GM11168 (cell line): Measurements from ENCODE around the gene TRDMT1.

Experiments used
- in situ Hi-C: fragments of 300-500 bp; cut with MboI; formaldehyde crosslinking; loops from one replicate; pipeline ENCODE4 v1.12.0; 2022; ENCODE audit warnings: low sequenced_read_pairs; ENCODE audit not compliant: unreplicated experiment

TRDMT1 gene

DNA sequence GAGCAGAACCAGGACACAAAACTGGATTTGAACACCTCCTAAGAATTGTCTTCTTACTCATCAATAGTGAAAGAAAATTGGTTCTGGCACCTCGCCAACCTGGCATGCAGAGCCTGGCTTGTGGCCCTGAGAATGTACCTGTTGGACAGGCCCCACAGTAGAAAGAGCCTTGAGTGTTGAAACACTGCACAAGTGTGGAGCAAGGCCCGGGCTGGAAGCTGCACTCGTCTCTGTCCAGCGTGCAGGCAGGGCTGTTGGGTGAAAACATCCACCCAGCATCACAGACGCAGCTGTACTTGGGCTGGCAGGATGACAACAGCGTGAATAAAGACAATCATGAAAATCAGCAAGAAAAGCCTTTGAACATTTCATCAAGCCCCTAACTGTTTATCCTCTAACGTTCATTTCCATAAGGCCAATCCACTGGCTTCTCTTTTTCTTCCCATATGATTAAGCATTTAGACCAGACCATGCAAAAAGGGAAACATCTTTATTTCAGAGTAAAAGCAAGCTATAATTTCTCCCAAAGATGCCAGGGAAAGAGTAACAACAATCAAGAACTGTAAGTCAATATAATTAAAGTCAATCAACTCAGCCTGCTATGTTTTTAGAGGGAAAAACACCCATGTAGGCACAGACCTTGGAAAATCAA, 87.5 kb downstream of the TRDMT1 start:
- in situ Hi-C loops = no loop called here

DNA sequence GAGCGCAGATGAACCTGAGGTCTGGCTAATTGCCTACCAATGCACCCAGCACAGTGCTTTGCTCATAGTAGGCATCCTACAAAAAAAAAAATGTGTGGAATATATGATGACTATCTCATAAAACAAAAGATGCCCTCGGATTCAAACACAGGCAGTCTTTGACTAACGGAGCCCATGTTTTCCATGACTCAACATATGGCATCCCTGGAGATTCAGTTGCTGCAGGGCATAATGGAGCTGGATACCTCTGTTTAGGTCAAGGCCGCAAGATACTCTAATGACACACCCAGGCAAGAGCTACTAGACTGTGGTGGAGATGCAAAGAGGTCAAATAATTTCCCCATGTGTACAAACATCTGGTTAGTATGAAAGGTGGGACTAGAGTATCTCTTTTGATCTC, 88.1 kb downstream of the TRDMT1 start:
- in situ Hi-C loops = no loop called here

DNA sequence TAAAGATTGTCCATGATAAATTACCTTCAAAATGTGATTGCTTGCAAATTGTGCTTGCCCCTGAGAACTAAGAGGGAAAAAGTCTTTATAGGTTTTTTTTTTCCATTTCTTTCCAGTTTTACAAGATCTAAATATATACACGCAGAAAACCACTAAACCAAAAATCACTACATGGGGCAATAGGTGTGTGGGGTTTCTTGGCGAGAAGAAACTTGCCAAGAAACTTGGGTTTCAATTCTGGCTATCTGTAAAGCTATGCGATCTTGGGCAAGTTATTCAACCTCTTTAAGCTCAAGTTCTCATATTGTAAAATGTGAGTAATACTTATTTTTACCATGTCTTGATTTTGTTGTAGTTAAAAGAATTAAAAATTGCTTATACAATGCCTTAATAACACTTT, 88.9 kb downstream of the TRDMT1 start:
- in situ Hi-C loops = no loop called here

DNA sequence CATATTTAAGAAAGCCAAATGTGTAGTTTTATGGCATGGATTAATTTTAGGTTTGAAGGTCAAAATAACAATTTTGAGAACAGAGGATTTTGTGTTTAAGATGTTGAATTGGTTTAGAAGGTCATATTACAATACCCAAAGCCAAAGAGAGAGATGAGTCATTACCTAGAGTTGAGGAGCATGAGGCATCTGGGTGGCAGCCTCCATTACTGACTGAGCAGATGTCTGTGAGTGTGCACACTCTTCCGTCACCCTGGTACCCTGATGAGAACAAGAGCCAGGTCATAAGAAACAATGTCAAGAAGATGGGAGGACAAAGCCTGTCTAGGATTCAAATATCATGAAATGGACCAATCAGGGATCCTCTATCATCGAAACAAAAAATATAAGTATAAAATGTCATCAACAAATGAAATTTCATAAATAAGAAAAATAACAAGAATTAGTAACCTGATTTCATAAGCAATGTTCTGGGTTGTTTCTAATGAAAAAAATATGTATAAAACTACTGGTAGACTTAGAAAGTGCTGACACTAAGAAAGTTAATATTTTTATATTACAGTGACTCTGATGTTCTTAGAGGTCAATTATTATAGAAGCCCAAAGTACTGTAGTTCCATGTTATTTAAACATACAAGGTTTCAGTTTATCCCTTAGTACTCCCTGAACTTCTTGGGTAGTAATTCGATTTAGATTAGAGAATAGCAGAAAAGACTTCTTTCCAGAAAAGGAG, 91.8 kb downstream of the TRDMT1 start:
- in situ Hi-C loops = no loop called here

DNA sequence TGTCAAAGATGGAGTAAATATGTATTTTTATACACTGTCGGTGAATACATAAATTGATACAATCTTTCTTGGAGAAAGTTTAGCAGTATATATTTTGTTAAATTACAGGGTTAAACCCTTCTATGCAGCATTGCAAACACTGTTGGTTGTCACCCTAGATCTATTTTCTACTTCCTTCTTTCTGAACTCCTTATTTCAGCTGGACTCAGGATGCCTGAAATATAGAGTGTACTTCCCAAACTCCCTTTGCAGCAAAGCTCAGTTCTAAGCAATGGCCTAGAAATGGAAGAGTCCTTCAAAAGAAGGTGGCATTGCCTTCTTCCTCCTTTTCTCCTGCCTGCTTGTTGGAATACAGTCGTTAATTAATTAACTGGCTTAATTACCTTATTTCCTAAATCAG, 92.4 kb downstream of the TRDMT1 start:
- in situ Hi-C loops = no loop called here

DNA sequence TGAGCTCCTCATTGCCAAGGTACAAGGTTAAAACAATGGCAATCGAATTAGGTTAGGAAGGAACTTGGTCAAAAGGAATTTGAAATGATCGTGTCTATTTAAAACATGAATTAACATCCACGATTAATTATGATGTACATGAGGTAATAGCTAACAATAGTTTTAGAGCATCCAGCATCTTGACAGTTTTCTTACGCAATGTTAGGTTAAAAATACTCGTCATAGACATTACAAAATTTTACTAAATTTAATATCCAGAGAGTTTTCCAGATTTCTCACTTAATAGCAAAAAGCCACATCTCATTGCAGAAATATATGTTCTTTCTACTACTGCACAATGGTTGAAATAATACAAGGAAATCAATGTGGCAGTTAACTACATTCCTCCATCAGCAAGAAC, 94.5 kb downstream of the TRDMT1 start:
- in situ Hi-C loops = no loop called here

DNA sequence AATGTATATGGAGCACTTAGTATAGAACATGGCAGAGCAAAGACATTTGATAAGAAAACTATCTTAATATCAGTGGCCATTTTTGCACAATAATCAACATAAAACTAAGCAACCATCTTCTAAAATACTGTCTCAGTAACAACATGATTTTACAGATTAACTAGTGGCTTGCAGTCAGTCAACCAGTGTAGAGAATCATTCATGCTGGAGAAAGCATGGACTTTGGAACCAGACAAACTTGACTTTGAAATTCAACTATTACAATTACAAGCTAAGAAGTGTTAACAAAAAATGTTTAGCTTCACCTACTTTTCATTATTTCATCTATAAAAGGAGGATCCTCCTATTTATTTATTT, 99.6 kb downstream of the TRDMT1 start:
- in situ Hi-C loops = no loop called here

DNA sequence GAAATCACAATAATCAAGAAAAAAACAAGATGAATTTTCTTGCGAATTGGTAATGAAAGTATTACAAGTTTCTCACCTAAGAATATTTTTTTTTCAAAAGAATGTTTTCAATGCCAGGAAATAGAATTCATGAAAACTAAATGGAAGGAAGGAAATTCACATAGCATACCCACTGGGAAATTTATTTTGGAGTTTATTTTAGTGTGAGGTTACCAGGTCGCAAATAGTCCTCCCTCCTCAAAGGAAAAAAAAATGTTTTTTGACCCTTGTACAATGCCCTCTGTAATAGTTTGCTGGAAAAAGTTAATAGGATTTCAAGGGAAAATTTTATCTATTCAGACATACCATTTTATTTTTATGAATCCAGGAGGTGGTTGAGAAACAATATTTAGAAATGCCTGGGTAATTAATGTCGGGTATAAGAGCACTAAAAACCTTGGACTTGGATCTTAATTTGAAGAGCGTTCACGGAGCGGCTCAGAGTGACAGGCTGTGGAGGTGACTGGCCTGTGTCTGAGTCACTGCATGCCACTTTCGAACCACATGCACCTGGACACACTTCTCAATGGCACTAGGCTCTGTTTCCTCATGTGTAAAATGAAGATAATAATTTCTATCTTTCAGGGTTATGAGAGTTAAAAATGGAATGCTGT, 100.1 kb downstream of the TRDMT1 start:
- in situ Hi-C loops = no loop called here

DNA sequence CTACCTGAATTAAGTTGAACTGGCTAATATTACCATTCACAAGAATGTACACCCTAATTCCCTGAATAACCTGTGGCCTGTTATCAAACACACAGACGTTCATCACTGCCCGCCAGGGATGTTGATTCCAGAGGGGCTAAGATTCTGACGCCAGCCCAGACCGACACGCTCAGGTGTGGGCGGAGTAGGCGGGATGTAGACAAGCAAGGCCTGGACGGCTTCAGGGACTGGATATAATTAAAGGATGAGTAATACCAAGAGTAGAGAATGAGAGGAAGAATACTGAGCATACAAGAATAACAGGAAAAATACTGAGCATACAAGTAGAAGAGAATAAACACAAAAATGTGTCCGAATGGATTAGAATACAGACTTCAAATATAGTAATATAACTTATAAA, 100.9 kb downstream of the TRDMT1 start:
- in situ Hi-C loops = no loop called here

DNA sequence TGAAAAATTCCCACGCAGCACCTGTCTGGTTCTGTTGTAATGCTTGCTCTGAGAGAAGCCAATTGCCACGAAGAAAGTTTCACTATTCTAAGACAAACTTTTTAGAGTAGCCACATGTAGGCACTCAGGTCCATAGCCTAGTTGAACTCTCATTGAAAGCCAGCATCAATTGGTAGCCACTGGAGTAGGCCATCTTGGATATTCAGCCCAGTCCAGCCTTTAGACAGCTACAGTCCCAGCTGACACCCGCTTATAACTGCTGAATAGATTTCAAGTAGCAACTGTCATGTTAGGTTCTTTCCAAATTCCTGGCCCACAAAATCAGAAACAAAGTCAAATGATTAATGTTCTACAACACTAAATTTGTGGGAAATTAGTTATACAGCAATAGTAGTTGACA, 103.5 kb downstream of the TRDMT1 start:
- in situ Hi-C loops = no loop called here
